ENCODE results near the gene ZNF398.

ZNF398 gene

DNA sequence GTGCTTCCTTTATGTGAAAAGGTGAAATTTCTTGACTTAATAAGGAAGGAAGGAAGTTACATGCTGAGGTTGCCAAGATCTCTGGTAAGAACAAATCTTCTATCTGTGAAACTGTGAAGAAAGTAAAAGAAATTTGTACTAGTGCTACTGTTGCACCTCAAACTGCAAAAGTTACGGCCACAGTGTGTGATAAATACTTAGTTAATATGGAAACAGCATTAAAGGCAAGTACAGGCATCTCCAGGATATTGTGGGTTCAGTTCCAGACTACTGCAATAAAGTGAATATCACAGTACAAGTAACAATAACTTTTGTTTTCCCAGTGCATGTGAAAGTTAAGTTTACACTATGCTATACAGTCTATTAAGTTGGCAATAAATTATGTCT is 25.3 kb downstream of the ZNF398 start:
- TF ChIP-seq, protein P1, sequence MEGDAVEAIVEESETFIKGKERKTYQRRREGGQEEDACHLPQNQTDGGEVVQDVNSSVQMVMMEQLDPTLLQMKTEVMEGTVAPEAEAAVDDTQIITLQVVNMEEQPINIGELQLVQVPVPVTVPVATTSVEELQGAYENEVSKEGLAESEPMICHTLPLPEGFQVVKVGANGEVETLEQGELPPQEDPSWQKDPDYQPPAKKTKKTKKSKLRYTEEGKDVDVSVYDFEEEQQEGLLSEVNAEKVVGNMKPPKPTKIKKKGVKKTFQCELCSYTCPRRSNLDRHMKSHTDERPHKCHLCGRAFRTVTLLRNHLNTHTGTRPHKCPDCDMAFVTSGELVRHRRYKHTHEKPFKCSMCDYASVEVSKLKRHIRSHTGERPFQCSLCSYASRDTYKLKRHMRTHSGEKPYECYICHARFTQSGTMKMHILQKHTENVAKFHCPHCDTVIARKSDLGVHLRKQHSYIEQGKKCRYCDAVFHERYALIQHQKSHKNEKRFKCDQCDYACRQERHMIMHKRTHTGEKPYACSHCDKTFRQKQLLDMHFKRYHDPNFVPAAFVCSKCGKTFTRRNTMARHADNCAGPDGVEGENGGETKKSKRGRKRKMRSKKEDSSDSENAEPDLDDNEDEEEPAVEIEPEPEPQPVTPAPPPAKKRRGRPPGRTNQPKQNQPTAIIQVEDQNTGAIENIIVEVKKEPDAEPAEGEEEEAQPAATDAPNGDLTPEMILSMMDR (IDR thresholded peaks at IDR 0.05; ENCODE audit: low read depth, low read length) = no peak
- no peak for DNase-seq (ENCODE audit: extremely low read depth, low read depth)

DNA sequence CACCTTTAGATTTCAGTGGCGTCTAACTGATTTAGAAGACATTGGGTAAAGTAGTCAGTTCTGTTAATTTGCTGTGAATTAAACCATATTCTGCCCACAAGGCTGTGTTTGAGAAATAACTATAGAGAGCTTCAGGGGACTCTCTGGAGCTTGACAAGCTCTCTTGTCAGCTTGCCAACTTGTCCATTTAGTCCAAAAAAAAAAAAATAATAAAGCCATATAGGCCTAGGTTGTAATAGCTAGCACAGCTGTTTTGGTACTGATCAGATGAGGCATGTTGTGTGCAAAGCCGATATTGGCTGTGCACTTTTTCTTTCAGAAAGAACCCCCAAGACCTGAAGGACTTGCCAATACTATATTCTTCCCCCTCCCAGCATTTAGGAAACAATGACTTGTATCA is 27.9 kb downstream of the ZNF398 start:
- no peak for DNase-seq (ENCODE audit: extremely low read depth, low read depth)
- TF ChIP-seq, protein P1 (IDR thresholded peaks at IDR 0.05; ENCODE audit: low read depth, low read length) = no peak

DNA sequence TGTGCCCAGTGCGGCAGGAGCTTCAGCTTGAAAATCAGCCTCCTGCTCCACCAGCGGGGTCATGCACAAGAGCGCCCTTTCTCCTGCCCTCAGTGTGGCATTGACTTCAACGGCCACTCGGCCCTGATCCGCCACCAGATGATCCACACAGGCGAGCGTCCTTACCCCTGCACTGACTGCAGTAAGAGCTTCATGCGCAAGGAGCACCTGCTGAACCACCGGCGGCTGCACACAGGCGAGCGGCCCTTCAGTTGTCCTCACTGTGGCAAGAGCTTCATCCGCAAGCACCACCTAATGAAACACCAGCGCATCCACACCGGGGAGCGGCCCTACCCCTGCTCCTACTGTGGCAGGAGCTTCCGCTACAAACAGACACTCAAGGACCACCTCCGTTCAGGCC is 32.0 kb downstream of the ZNF398 start:
- TF ChIP-seq, protein P1 (IDR thresholded peaks at IDR 0.05; ENCODE audit: low read depth, low read length) = no peak
- no peak for DNase-seq (ENCODE audit: extremely low read depth, low read depth)

DNA sequence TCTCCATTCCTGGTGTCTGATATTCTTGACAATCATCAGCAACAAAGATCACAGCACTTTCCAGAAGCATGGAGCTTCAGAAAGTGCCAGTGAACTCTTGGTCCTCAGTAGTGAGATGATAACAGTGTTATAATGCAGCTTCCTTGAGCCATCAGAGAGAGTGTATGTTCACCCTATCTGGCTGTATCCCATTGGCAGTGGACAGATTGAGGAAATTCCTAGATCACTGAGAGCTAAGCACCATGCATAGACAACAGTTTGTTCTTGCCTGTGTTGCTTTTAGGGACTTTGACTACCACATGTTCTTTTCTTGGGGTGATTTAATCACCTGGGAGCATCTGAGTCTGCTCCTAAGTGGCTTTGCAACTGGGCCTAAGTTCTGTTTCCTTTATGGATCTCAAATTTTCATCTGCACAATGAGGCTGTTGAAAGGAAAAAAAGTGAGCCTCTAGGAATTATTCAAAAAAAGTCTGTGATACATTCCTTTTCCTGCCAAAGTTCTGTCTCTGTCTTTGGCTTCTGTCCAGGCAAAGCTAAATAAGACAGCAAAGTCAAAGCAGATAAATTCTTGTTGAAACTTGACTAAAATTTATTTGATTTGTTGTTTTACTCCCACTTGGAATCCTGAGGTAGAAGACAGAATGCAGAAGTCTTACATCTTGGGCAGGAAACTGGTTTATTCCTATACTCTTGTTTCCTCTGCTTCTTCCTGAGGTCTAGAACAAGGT is 33.6 kb downstream of the ZNF398 start:
- DNase-seq (ENCODE audit: extremely low read depth, low read depth) = no peak
- TF ChIP-seq, protein P1 (IDR thresholded peaks at IDR 0.05; ENCODE audit: low read depth, low read length) = no peak

DNA sequence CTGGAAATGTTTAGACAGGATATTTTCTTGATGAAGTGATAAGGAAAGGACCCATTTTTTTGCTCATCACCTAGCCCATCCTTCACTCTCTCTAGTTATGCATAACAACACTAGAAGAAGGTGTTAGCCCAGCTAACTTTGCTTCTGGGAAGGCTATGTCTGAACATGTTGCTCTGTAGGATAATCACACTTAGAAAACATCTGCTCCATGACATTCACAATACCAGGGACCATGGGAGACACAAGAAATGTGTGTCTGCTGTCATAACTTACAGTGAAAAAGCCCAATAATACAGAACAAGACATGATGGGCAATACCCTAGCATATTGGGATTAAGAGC is 34.2 kb downstream of the ZNF398 start:
- DNase-seq (ENCODE audit: extremely low read depth, low read depth) = no peak
- TF ChIP-seq, protein P1 (IDR thresholded peaks at IDR 0.05; ENCODE audit: low read depth, low read length) = no peak

DNA sequence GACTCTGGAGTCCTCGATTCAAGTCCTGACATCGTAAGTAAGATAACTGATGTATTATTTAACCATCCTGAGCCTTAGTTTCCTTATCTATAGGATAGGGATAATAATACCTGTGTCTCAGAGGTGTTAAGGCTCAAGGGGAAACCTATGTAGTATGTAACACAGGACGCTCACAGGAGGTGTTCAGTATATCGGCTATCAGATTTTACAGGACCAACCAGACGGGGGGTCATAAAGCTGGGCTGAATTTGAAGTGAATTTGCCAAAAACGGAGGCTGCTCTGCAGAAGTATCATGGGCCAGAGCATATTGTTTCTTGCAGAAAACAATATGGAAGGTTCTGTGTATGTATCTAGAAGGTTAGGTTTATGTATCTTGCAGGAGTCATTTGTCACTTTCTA is 37.0 kb downstream of the ZNF398 start:
- DNase-seq (ENCODE audit: extremely low read depth, low read depth) = no peak
- TF ChIP-seq, protein P1 (IDR thresholded peaks at IDR 0.05; ENCODE audit: low read depth, low read length) = no peak

DNA sequence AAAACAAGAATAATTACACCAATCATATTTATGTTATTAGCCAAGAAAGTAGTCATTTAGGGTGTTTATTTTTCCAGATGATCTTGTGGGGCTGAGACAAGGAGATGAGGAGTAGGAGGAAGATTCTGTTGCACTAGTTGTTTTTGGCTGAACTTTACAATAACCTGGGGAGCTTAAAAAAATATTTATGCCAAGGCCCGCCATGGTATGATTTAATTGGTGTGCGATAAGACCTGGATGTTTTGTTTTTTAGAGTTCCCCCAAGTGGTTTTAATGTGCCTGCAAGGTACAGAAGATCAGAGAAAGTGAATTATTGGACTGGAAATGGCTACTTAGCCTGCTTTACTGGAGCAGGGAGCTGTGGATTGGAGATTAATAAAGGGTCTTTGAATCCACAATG is 41.0 kb downstream of the ZNF398 start:
- no peak for DNase-seq (ENCODE audit: extremely low read depth, low read depth)
- TF ChIP-seq, protein P1 (IDR thresholded peaks at IDR 0.05; ENCODE audit: low read depth, low read length) = no peak

All from AG09319 (cell line).